ENCODE results near the gene NAA25.

- no peak for TF ChIP-seq POLR2A (IDR thresholded peaks at IDR 0.05; ENCODE audit: low read depth, low read length)
- TF ChIP-seq POLR2AphosphoS5 (IDR thresholded peaks at IDR 0.05; ENCODE audit: low read depth, low read length): no peak
- no peak for TF ChIP-seq TAF1 (IDR thresholded peaks at IDR 0.05; ENCODE audit: low read depth, low read length)
Observed at GRCh38 chr12:111980598-111980997, 128.0 kb downstream of the NAA25 start.

Measured in GM12891 (cell line).